ENCODE data around the gene ALDH1L2.
A peak's percentile ranks its signal among the peaks of the same experiment; 100 is the strongest.

- no peak for TF ChIP-seq CTCF (IDR thresholded peaks at IDR 0.05)
- peak; percentile 95 to 98 for TF ChIP-seq POLR2A (IDR thresholded peaks at IDR 0.05)
Observed at GRCh38 chr12:105107494-105108371, 23.5 kb upstream of the ALDH1L2 start, which contains the start of gene WASHC4.
